GM18499 (cell line): ENCODE measurements around the gene RNF128.

Experiments
- ATAC-seq: cut with Tn5 transposase; IDR thresholded peaks from one replicate; pipeline ENCODE4 v1.9.1; 2021; ENCODE audit warnings: moderate number of reproducible peaks; ENCODE audit not compliant: insufficient read depth, unreplicated experiment

RNF128 gene, protein sequence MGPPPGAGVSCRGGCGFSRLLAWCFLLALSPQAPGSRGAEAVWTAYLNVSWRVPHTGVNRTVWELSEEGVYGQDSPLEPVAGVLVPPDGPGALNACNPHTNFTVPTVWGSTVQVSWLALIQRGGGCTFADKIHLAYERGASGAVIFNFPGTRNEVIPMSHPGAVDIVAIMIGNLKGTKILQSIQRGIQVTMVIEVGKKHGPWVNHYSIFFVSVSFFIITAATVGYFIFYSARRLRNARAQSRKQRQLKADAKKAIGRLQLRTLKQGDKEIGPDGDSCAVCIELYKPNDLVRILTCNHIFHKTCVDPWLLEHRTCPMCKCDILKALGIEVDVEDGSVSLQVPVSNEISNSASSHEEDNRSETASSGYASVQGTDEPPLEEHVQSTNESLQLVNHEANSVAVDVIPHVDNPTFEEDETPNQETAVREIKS

DNA sequence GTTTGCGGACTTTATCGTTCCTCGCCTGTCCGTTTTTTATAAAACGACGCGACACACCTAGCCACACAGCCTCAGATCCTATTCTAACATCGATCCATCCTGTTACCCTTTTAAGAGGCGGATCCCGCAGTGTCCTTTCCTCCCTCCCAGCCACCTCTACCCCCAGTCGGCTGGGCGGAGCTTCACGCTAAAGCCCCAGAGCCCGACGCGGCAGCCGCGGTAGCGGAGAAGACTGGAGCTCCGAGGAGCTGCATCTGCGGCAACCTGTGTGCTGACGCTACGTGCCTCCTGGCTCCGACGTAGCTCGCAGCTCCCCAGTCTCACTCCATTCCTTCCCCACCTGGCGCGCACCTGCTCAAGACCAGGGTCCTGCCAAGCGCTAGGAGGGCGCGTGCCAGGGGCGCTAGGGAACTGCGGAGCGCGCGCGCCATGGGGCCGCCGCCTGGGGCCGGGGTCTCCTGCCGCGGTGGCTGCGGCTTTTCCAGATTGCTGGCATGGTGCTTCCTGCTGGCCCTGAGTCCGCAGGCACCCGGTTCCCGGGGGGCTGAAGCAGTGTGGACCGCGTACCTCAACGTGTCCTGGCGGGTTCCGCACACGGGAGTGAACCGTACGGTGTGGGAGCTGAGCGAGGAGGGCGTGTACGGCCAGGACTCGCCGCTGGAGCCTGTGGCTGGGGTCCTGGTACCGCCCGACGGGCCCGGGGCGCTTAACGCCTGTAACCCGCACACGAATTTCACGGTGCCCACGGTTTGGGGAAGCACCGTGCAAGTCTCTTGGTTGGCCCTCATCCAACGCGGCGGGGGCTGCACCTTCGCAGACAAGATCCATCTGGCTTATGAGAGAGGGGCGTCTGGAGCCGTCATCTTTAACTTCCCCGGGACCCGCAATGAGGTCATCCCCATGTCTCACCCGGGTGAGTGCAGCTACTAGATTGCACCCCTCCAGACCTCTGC lies at the start of gene RNF128:
Gene RNF128, plus strand, starts transcription at position 217 of the 953 bp plus-strand sequence. Its CDS starts 213 bp downstream, at position 430.
- no peak for ATAC-seq

DNA sequence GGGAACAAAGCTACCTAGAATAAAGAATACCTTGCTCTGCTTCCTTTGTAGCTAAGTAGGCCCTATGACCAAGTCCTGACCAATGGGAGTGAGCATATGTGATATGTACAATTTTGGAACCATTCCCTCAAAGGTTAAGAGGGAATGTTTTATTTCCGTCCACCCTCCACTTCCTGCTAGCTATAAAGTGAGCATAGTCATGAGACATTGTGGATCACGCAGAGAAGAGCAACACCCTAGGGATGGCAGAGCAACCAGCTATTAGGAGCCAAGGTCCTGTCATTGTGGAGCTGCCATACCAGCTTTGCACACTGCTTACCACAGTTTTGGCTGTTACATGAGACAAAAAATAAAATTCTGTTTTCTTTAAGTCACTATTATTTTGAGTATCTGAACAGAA lies 45.8 kb upstream of the RNF128 start:
- ATAC-seq, result no peak

DNA sequence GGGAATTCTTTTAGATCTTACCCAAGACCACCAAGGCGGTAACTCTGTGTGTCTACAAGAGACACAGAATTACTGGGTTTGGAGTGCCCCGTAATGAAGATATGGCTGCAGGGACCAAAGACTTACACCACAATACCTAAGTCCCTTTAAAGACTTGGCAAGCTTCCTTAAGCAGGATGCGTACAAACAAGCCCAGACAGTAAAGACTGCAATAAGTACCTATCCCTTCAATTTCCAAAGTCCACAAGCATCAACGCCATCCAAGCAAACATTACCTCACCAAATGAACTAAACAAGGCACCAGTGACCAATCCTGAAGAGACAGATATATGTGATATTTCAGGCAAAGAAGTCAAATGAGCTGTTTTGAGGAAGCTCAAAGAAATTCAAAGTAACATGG lies 42.3 kb upstream of the RNF128 start:
- no peak for ATAC-seq

DNA sequence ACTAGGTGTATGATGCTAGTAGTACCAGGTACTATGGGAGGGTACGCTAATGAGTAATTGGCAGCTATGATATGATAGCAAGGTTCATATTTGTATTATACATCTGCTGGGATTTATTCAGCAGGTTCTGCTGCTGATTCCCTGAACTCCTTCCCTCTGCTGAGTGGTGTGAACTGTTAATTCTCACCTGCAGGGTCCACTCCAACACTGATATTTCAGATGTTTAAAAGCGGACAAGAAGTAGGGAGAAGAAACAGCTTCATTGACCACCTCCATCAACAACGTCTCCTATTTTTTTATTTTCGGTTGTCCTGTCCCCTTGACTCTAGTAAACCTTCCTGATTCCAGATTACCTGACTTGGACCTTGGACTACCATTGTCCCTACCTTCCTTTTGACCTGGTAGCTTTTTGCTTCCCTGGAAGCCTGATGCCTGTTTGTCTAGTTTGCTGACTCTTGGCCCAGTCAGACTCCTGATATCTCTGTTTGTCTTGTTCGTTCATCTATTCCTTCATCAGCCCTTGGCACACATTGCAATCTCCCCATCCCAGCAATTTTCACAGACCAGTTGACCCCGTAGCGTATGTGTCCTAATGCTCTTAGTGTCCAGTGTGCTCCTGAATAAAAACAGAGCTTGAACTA lies 34.0 kb upstream of the RNF128 start:
- ATAC-seq, result no peak

DNA sequence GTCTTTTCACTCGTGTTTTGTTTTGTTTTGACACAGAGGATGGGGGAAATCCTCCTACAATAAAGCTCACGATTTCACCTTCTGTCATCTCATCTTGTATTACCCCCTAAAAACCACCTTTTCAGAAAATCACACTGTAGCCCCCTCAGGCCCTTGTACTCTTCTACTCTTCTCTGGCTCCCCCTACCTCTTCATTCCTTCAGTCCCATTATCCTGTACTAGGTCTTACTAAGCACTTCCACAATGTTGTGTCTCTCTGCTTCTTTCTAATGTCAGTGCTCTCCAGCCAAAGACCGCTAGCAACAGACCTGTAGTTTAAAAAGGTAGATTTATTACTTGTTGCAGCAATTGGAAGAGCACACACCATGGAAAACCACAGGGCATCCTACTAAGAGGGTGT lies 30.0 kb upstream of the RNF128 start:
- ATAC-seq, result no peak

DNA sequence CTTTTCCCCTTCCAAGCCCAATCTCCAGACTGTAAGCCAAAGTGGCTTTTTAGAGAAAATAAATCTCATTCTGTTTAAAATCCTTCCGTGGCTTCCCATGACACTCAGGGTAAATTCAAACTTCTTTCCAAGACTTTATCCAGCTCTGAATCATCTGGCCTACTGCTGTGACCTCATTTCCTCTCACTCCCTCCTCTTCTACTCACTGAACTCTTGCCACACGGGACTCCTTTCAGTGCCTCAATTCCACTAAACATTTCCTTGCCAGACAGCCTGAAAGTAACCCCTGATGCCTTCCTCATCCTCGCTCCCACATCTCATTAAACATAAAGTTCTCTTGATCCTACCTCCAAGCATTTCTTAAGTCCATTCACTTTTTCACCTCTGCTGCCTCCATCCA lies 27.8 kb upstream of the RNF128 start:
- ATAC-seq, result no peak

DNA sequence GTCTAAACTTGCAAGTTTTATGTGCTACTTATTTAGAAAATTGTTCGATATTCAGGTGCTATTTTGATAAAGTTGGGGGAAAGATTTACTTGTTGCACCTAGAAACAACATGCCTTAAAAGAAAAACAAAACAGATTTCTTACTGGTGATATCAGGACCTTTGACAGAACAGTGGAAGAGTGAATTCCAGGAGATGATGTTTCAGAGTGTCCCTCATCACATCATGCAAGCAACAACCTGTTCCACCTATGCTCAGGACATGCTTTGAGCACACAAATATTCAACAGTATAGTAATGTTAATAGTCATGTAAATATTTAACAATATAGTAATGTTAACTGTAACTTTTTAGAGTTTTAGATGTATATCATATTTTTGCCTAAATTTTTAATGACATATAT lies 23.9 kb upstream of the RNF128 start:
- ATAC-seq, result no peak

DNA sequence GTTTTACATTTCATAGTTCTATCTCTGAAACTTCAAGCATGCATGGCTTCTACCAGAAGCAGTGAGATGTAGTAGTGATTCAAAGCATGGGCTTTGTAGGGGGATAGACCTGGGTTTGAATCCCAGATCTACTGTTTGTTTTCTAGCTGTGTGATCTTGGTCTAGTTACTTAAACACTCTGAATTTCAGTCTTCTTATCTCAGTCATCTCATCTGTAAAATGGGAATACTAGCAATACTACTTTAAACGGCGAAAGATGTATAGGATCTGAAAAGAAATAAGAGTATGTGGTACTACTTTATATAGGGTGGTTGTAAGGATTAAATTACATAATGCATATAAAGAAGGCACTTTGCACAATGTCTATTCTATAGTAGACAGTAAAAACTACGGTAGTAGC lies 20.0 kb upstream of the RNF128 start:
- no peak for ATAC-seq

DNA sequence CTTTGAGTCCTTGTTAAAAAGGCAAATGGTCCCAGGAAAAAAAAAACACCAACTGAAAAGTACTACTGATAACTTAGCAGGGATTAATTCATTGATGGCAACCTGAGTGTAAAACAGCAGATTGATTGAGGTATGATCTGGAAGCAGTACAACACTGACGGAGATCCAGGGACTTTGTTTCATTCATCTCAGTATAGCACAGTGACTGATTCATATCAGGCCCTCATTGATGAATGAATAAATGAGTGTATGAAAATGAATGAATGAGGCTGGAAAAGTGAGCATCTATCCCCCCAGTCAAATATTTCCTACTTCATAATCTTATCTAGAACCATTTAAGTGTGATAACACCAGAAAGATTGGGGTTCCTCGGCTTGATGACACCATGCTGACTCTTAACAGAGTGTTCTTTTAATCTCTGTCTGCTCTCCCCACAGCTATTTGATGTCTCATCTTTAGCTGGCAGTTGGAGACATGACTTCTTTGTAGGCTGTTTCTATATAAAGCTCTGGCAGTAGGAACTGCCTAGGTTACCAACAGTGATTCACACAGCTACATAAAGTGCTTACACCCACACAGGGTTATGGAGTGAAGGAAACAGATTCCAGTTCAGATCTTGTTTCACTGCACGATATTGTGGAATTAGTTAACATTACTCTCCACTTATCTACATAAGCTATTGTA lies 18.6 kb upstream of the RNF128 start:
- ATAC-seq, result no peak

DNA sequence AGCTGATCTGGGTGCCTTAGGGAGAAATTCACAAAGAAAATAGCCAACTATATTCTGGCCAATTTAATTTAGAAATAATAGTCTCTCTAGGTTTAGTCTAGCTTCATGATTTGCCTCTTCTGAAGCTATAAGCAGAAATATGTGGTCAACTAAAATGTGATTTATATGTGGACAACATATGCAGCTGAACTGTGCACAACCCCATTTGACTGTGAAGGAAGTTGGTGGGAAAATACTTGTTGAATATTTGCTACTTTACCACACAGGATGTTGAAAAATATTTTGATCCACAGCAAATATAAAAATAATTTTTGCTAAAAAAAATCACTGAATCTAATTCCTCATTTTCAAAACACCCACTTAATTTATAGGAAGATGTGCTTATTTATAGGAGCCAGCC lies 15.7 kb upstream of the RNF128 start:
- ATAC-seq, result no peak

DNA sequence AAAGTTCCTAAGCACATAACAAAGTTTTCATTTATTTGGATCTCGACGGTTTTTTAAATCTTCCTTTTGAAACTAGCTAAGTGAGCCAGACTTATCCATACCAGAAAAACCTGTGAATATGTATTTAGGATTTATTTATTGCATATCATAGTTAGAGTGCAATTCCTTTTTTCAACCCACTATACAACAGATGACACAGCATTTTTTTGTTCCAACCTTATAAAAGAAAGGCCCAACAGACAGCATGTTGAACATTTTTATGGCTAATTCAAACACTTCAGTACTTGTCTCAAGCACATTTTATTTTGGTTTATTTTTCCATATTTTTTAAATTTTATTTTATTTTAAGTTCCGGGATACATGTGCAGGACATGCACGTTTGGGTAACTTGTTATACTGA lies 15.1 kb upstream of the RNF128 start:
- no peak for ATAC-seq

DNA sequence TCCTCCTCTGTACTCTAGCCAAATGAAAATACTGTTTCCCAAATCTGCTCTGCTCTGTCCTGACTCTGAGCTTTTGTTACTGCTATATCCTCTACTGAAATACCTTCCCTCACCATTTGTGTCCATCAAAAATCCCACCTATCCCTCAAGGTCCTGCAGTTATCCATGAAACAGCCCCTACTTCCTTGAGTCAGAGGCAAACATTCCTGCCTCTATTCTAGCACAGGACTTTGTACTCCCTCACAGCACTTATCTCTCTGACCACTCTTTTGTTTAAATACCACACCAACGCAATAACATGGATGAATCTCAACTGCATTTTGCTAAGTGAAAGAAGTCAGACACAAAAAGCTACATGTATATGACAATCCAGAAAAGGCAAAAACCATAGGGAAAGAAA lies 10.5 kb upstream of the RNF128 start:
- ATAC-seq, result no peak

DNA sequence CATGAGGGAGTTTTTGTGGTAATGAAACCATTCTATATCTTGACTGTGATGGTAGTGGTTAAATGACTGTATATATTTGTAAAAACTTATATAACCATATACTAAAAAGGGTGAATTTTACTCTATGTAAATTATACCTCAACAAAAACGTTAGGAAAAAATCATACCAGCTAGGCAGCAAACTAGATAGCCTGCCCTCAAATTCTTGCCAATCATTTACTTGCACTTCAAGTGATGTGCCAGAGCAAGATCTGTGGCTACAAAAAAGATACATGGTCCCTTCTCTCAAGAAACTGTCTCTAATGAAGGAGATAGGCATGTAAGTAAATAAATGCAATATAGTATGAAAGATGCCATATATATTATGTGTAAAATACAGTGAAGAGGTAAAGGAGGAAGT lies 10.0 kb upstream of the RNF128 start:
- no peak for ATAC-seq

DNA sequence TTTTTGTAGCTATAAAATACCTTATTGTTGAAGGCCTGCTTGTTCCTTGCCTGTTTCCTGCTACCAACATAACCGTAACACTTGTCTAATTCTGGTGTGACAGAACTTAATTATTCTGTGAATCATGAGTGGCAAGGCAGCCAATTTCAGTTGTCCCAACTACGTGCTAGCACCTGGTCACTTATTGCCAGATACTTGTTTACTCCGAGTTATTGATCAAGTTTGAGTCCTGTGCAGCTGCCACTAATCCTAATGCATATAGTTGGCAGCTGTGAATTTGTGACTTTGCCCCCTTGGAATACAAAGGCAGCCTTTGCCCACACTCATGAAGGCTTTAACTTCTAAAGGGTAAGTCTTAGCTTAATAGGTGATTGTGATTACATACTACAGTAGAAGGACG lies 7.8 kb upstream of the RNF128 start:
- ATAC-seq, result no peak

DNA sequence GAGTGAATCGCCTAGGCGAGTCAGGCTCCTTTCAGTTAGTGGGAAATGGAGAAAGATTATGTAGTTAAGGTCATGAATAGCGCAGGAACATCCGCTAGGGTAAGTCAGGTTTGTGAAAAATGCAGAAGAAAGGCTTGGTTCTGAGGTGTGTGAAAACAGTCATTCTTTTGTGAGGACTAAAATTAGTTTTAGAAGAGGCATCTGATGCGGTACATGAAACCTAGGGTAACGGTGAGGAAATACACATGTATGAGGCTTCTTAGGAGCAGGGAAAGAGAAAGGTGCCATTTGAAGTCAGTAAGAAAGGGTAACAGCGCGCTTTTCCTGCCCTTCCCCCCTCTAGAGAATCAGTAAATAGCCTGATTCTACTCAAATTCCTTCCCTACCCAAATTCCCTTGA lies 570 bp upstream of the RNF128 start:
- no peak for ATAC-seq

DNA sequence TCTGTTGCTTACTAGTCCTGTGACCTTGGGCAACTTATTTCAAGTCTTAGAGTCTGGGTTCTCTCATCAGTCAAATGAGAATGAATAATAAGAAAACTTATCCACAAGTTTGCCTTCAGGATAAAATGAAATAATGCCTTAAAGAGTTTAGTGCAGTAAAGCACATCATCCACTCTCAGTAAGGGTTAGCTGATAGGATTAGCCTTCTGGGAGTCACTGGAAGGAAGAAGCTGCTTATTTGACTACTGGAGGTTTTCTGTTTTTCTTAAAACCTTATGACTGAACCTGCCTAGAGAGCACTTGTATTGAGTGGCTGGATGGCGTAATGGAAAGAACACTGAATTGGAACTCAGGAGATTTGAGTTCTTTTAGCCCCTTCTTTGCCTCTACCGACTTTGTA lies 1.8 kb downstream of the RNF128 start:
- no peak for ATAC-seq

DNA sequence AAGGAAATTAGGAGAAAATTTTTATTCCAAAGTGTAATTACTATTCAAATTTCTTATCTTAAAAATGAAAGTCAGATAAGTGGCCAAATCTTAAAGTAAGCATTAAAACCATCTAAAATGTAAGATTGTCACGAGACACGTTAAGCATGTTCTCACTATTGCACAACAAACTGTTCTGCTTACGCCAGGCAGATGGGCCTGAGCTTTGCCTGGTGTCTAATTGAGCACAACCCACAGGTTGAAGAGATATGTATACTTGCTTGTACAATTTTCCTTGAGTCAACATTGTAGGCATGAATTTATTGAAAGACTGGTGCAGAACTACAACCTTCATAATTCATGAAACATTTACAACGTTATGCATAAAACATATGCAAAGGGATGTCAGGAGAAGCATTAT lies 3.9 kb downstream of the RNF128 start:
- no peak for ATAC-seq

DNA sequence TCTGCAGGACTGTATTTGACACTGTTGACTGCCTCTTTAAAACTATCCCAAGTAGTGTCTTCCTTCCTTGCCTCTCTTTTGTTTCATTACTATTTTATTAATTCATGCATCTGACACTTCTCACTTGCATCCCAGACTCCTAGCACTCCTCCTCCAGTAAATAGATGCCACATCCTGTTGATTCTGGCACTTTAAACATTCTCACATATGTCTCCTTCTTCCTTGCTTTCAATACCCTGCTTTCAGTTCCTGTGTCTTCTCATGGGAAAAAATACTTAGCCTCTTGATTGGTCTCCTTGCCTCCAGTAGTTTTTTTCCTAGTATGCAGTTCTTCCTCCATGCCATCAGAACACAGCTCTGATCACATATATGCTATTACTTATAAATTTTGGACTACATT lies 5.1 kb downstream of the RNF128 start:
- no peak for ATAC-seq

DNA sequence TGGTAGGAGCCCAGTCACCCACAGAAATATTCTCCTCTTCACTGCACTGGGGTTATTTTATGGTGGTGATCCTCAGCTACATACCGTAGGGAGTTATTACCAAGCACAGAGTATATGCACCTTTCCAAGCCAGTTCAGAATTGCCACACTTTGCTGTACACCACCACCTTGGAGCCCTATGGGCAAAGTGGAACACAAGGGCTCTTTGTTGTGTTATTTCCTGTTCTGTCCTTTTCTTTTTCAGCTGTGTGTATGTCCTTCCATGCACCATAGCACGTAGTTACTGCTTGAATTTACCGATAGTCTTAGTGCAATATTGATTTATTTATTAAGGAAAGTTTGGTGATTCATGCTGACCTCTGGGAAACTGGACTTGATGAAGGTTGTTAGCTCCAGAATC lies 8.3 kb downstream of the RNF128 start:
- no peak for ATAC-seq

DNA sequence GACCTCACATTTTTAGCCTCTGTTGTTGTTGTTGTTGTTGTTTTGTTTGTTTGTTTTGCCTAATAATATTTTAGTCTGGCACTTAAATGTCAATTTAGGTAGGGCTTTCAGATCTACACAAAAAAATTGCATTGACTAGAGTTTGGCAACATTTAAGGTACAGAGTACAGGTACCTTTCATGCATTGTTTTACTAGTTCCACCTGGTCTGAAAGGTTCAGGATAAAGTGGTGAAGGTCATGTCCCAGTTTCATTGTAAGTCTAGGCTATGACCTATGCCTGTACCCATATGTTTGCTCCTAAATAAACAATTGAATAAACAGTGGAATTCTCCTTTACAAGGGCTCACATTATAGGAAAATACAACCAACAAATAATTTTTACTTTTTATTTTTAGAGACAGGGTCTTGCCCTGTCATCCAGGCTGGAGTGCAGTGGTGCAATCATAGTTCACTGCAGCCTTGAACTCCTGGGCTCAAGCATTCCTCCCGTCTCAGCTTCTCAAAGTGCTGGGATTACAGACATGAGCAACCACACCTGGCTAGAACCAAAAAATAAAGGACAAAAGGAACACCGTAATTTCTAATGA lies 13.8 kb downstream of the RNF128 start:
- ATAC-seq, result no peak
